Cardiac muscle cell (in vitro differentiated cells and primary cell): Measurements from ENCODE around the gene SKA3. TPM values are rescaled to one million over a fixed set of nuclear protein-coding genes. Genes with fewer than 3 reads are reported as not detected.

ENCODE experiments used
- DNase-seq, 2 donors: peaks; one replicate each; pipeline versions ENCODE4 v3.0.0 to v3.0.0-alpha.2; 2010 to 2017; ENCODE audit warnings: low read depth in 1 of 2, low spot score in 1 of 2
- H3K27ac ChIP-seq: fragments of 200-600 bp; sonication (generic); 2 replicates; pipeline ENCODE4 v1.5.1; 2016
- H3K27me3 ChIP-seq: fragments of 200-600 bp; sonication (generic); 2 replicates; pipeline ENCODE4 v1.6.0; 2016; ENCODE audit warnings: control low read depth
- H3K36me3 ChIP-seq: fragments of 200-600 bp; sonication (generic); 2 replicates; pipeline ENCODE4 v1.5.1; 2016; ENCODE audit warnings: control low read depth
- H3K4me1 ChIP-seq: fragments of 200-600 bp; sonication (generic); 2 replicates; pipeline ENCODE4 v1.8.1; 2017; ENCODE audit warnings: low read depth, mild to moderate bottlenecking, mixed run types
- H3K4me3 ChIP-seq: fragments of 200-600 bp; sonication (generic); 2 replicates; pipeline ENCODE4 v1.5.1; 2016; ENCODE audit warnings: mild to moderate bottlenecking
- H3K9me3 ChIP-seq: fragments of 200-600 bp; sonication (generic); 2 replicates; pipeline ENCODE4 v1.5.1; 2017; ENCODE audit warnings: low read depth, mild to moderate bottlenecking, control low read depth
- CTCF ChIP-seq: IDR thresholded peaks from 2 replicates; pipeline ENCODE4 v1.5.1; 2012; ENCODE audit warnings: low read depth, mild to moderate bottlenecking, low read length
- polyA plus RNA-seq: library from polyadenylated mRNA; unstranded; fragments of >200 nt; fragmentation: Nextera tagmentation; extraction: Ambion mirVana; gene quantifications from 2 replicates; pipeline ENCODE4 v1.2.1, GENCODE V29; 2016
- total RNA-seq: library from RNA; depleted of rRNA; stranded (reverse); fragments of >200 nt; gene quantifications from 2 replicates; pipeline ENCODE4 v1.2.3, GENCODE V29; 2016

The SKA3 gene
- total and polyA plus RNA-seq, 2 experiments from 2014 or later, result 5.1 to 7.8 TPM

GRCh38 chr13:21115231-21115630 lies 61.1 kb downstream of the SKA3 start:
- no peaks in the 10 kb centered on the region for H3K4me1 ChIP-seq
- no peak for DNase-seq
- no peak overlapping the region for H3K4me3 ChIP-seq
- H3K27me3 ChIP-seq, result no peaks in the 10 kb centered on the region
- H3K36me3 ChIP-seq, result no peaks in the 10 kb centered on the region
- no peak for TF ChIP-seq CTCF
- no peak overlapping the region for H3K27ac ChIP-seq
- H3K9me3 ChIP-seq, result no peaks in the 10 kb centered on the region

- H3K36me3 ChIP-seq, result no peaks in the 10 kb centered on the region
- H3K9me3 ChIP-seq, result no peaks in the 10 kb centered on the region
- H3K4me3 ChIP-seq, result no peak overlapping the region
- DNase-seq, result no peak
- H3K27ac ChIP-seq, result no peak overlapping the region
- H3K27me3 ChIP-seq, result no peaks in the 10 kb centered on the region
- H3K4me1 ChIP-seq, result no peaks in the 10 kb centered on the region
- TF ChIP-seq CTCF, result no peak
Observed at GRCh38 chr13:21111546-21111945, 64.8 kb downstream of the SKA3 start.

- H3K4me1 ChIP-seq, result no peaks in the 10 kb centered on the region
- H3K9me3 ChIP-seq, result no peaks in the 10 kb centered on the region
- no peak overlapping the region for H3K27ac ChIP-seq
- no peak for DNase-seq
- TF ChIP-seq CTCF, result no peak
- H3K4me3 ChIP-seq, result no peak overlapping the region
- H3K36me3 ChIP-seq, result no peaks in the 10 kb centered on the region
- no peaks in the 10 kb centered on the region for H3K27me3 ChIP-seq
Observed at GRCh38 chr13:21109168-21109567, 67.2 kb downstream of the SKA3 start.

- no peaks in the 10 kb centered on the region for H3K27me3 ChIP-seq
- no peaks in the 10 kb centered on the region for H3K4me1 ChIP-seq
- H3K4me3 ChIP-seq, result no peak overlapping the region
- H3K36me3 ChIP-seq, result no peaks in the 10 kb centered on the region
- no peaks in the 10 kb centered on the region for H3K9me3 ChIP-seq
- DNase-seq, result peak in 1 of 2 donors; percentile 27
- no peak overlapping the region for H3K27ac ChIP-seq
- no peak for TF ChIP-seq CTCF
Observed at GRCh38 chr13:21106089-21106488, 70.3 kb downstream of the SKA3 start.

- Histone ChIP-seq H3K36me3 (no peaks in the 10 kb centered on the region), H3K4me1 (no peaks in the 10 kb centered on the region), H3K27me3 (no peaks in the 10 kb centered on the region), H3K9me3 (no peaks in the 10 kb centered on the region), H3K27ac (no peak overlapping the region), H3K4me3 (no peak overlapping the region)
- DNase-seq, result no peak
- TF ChIP-seq CTCF, result no peak
Observed at GRCh38 chr13:21104199-21105019, 71.9 kb downstream of the SKA3 start.

Other genes starting within 250 kb of the SKA3 start
- 8.9 and 14.7 TPM in 2 replicates for gene LATS2, start 115.0 kb downstream of the SKA3 start, total RNA-seq
- 4.0 and 4.7 TPM in 2 replicates for gene LATS2, start 115.0 kb downstream of the SKA3 start, polyA plus RNA-seq
- 58.9 and 63.4 TPM in 2 replicates for gene SAP18, start 36.4 kb downstream of the SKA3 start, total RNA-seq
- gene SAP18, start 36.4 kb downstream of the SKA3 start, polyA plus RNA-seq, result 406 and 443 TPM in 2 replicates
- 40.9 and 74.1 TPM in 2 replicates for gene MRPL57, start 106 bp upstream of the SKA3 start, total RNA-seq
- 55.3 and 60.4 TPM in 2 replicates for gene MRPL57, start 106 bp upstream of the SKA3 start, polyA plus RNA-seq